Fibroblast of the aortic adventitia (primary cell): Measurements from ENCODE around the gene GPRC5B. TPM values are rescaled to one million over a fixed set of nuclear protein-coding genes. Genes with fewer than 3 reads are reported as not detected.

Experiments
- DNase-seq: peaks from one replicate; pipeline ENCODE4 v3.0.0-alpha.2; 2010; ENCODE audit warnings: low read depth
- H3K4me3 ChIP-seq: 2 replicates; pipeline ENCODE4 v1.5.1; 2011; ENCODE audit warnings: low read depth, mild to moderate bottlenecking, control low read depth, low read length, moderate library complexity
- CTCF ChIP-seq: IDR thresholded peaks from 2 replicates; pipeline ENCODE4 v1.5.1; 2011; ENCODE audit warnings: mild to moderate bottlenecking, low read length, control low read depth, inconsistent platforms; ENCODE audit not compliant: insufficient read depth
- total RNA-seq: library from RNA; depleted of rRNA; stranded (reverse); fragments of >200 nt; gene quantifications from 2 replicates; pipeline ENCODE4 v1.2.3, GENCODE V29; 2012; ENCODE audit warnings: low replicate concordance

GPRC5B gene
- total RNA-seq, 1 donor = 20.2 TPM

DNA sequence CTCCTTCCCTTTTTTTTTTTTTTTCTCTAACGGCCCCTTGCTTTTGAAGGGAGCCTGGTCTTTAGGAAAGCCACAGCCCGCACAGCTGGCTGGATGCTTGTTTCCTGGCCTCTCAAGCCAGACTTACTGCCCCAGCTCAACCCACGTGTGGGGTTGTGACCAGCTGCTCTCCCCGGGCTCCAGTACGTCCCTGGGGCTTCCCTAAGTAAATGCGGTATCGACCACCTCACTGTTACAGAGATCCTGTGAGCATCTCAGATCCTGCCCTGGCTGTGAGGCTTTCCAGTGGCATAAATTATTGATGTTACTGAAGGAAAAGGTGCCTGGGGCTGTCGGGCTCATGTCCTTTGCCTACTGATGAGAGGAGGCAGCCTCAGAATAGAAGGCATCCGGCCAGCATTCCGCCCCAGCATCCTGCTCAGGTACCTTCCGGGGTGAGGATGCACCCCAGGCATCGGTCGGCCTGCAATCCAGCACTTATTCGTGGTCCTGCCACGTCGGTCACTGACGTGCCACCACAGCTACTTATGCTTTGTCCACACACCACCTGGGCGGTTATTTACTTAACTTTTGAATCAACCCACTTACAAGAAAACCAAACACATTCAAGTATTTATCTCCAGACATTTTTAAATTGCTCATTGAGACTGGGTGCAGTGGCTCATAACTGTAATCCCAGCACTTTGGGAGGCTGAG is 9.6 kb downstream of the GPRC5B start:
- DNase-seq = no peak
- no peak for TF ChIP-seq CTCF
- no peak overlapping the region for H3K4me3 ChIP-seq

- no peak for TF ChIP-seq CTCF
- H3K4me3 ChIP-seq = no peak overlapping the region
- peak; percentile 40 for DNase-seq
These were observed 10.6 kb downstream of the GPRC5B start for GRCh38 chr16:19874026-19874425.

DNA sequence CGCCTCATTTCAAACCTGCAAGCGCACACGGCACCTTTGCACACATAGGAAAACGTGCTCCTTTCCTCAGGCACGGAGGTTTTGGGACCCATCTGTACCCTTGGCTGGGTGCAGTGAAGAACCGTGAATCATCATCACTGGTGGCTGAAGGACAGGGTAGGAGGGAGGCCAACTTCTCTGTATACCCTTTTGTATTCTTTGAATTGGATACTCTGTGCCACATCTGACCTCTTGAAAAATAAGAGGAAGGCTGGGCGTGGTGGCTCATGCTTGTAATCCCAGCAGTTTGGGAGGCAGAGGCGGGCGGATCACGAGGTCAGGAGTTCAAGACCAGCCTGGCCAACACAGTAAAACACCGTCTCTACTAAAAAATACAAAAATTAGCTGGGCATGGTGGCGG is 11.7 kb downstream of the GPRC5B start:
- DNase-seq = no peak
- TF ChIP-seq CTCF = no peak
- no peak overlapping the region for H3K4me3 ChIP-seq

DNA sequence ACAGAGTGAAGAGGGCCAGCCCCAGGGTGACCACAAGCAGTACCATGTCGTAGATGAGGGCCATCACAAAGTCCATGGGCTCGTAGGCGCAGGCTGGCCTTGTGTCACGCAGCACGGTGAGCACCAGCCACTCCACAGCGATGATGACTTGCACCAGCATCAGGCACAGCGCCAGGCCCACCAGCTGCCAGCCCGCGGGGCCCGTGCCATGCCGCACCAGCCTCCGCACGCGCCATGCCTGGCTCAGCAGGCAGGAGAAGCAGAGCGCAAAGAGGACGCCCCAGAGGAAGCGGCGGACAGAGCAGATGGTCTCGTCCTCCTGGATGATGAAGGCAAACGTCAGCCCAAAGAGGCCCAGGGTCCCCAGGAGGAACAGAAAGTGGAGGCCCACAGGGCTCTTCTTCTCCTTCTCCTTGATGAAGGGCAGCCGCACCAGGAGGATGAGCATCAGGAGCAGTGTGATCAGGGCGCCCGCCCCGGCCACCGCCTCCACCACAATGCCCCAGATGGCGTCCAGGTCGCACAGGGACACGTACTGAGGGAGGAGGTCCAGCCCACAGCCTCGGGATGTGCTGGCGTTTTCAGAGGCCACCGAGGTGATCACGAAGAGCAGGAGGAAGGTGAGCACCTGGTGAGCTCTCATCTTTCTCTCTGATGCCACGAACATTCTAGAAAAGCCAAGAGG is 12.3 kb downstream of the GPRC5B start:
- no peak overlapping the region for H3K4me3 ChIP-seq
- no peak for TF ChIP-seq CTCF
- no peak for DNase-seq

DNA sequence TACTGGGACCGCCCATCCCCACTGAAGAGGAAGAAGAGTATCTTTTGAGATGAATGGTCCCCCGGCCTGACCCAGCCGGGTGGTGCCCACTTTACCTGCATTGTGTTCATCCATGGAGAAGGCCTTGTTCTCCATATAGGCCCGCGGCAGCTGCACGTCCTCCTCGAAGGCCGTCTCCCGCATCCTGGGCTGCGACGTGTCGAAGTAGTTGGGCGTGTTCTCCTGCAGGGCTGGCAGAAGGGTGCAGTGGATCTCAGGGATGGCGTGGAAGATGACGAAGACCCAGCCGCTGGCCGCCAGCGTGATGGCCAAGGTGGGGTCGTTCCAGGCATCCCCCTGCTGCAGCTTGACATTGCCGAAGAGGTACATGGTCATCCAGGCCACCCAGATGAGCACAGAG is 12.9 kb downstream of the GPRC5B start:
- H3K4me3 ChIP-seq = no peak overlapping the region
- no peak for TF ChIP-seq CTCF
- DNase-seq = no peak

- no peak for TF ChIP-seq CTCF
- DNase-seq = peak; percentile 39
- no peak overlapping the region for H3K4me3 ChIP-seq
These were observed 16.2 kb downstream of the GPRC5B start for GRCh38 chr16:19868421-19868820.
